GM19397 (cell line): ENCODE results near the gene HERC3.

Experiments used
- ATAC-seq: cut with Tn5 transposase; IDR thresholded peaks from one replicate; pipeline ENCODE4 v1.9.1; 2021; ENCODE audit warnings: mild to moderate bottlenecking, moderate library complexity; ENCODE audit not compliant: unreplicated experiment

HERC3 gene

DNA sequence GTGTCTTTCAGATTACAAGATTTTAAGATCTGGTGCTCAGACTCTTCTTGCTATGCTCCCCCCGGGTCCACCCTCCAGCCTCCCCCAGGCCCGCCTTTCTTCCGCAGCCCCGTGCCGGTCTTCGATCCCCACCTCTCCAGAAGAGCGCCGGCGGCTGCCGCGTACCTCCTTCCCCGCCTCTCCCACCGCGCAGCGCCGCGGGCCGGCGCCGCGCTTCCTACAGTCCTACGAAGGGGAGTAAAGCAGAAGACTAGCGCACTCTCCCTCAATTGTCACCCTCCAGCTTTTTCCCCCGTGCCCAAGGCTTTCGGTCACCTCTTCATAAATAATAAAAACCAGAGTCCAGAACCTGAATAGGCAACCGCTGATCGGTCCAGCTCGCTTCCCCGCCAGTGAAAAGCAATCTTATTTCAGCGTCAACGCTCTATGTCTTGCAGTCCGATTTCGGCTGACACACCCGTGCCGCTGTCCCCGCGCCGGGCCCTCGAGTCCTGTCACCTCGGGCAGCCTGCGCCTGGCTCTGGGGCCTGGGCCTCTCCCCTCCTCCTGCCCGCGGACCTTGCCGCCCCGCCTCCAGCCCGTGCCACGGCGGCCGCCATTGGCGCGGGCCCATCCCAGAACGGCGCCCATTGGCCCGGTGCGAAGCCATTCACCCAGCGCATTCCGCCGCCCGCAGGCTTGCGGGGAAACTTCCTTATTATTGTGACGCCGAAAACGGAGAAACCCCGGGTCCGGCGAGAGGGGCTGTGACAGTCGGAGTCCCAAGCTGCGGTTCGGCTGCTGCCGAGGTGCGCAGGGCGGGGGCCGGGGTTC lies at the start of gene HERC3:
HERC3 (plus strand) TSS at position 694 of the 813 bp plus-strand sequence. CDS start 13,344 bp downstream, outside the sequence.
- ATAC-seq, result peak; percentile 97

DNA sequence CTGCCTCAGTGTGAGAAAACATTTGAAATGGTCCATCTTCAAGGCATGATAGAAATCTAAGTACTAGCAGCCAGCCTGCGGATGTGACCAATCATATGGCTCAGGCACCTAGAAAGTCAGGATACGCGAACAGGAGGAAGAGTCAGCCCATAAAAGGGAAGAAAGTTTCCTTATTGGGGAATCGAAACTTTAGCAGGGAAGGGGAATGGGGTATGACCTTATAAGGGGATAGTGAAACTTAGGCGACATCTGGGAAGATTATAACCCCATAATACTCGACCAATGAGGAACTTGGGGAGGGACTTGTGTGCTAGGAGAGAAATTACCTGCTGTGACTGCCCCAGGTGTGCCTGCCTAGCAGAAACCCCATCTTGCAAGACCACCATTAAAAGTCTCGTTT lies 42.5 kb upstream of the HERC3 start:
- ATAC-seq, result no peak

DNA sequence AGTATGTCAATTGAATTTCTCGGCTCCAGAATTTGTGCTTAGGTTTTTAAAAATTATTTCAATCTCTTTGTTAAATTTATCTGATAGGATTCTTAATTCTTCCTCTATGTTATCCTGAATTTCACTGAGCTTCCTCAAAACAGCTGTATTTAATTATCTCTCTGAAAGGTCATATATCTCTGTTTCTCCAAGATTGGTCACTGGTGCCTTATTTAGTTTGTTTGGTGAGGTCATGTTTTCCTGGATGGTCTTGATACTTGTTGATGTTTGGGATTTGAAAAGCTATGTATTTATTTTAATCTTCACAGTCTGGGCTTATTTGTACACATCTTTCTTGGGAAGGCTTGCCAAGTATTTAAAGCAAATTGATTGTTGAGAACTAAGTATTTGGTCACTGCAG lies 24.7 kb upstream of the HERC3 start:
- ATAC-seq, result no peak

DNA sequence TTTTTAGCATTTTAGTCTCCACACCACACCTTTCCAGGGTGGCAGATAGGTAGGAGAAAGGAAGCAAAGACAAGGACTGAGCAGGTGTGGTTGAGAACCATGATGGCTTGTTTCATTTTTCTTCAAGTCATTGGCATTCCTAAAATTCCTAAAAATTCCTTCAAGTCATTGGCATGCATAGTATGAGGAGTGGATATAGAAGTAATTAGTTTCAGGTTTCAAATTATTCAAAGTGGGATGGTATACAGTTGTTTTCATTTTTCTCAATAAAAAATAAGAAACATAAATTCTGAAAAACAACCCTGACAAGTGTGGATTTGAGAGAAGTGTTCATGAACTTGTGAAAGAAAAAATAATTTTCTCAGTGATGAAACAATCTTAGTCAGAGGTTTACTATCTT lies 22.3 kb upstream of the HERC3 start:
- no peak for ATAC-seq

DNA sequence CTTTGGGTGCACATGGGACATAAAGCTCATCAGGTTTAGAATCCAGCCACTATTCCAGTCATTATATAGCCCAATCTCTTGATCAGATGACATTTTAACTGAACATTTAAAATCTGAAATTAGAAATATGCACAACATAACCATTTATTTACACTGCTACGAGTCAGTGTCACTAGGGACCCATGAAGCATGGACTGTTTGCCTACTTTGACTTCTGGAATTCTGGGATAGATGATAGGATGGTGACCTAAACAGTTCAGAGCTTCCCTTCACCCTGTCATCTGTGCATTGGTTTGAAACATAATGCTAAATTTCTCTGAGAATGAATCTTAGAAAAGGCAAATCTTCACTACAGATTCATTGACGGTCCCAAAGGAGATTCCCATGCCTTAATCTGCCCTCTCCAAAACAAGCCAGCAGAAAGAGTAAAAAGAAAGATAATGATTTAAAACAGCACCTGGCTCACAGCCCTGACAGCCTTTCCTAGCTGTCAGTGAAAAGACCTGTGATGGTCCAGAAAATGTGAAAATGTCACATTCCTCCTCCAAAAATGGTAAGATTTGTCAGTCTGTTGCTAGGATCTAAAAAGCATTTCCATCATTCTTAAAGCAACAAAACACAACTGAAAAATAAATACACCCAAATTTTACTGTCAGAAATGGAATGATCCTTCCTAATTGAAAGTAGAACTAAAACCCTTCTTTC lies 18.9 kb upstream of the HERC3 start:
- ATAC-seq, result no peak

DNA sequence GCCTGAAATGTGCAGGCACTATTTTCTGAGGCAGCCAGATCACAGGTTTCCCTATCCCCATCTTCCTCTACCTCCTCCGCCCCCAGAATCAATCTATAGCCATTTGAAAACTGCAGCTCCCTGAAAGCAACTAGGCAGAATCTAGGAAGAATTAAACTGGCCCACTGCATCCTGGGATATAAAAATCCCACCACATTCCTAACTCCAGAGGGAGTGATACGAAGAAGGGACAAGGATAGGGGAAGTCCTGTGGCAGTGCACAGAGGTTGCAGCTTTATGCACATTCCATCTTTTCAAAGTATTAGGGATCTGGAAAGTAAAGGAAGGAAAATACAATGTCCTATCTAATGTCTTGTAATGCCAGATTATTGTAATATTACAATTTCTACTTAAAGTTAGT lies 18.3 kb upstream of the HERC3 start:
- ATAC-seq, result no peak

DNA sequence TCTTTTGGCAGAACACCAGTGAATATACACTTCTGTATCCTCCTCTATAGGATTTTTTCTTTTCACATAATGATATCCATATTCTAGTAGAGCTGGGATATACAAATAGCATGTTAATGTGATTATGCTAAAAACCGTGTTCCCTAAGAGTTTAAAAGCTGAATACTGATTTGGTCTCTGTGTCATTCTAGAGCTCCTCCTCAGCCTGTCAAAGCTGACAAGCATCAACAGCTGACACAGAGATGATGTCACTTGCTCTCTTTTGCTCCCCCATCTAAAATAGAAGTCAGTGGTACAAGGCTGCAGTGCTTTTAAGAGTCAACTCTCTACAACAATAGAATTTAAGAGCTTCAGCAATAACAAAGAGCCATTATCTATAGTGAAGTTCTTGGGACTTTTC lies 17.1 kb upstream of the HERC3 start:
- no peak for ATAC-seq

DNA sequence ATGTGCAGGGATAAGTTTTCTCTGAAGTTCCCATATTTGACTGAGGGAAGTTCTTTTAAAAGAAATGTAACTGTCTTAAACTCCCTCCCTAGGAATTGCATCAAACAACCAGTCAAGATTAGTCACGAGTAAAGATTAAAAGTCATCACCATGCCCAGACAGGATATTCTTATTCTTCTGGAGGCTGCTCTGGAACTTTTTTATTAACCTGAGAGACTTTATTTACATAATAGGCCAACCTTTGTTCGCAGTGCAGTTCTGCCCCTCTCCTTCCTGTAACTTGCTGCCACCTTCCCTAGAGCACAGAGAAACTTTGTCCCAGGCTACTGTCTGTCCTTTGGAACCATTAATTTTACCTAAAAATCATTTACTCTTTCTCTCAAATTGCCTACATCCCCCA lies 9.8 kb upstream of the HERC3 start:
- no peak for ATAC-seq

DNA sequence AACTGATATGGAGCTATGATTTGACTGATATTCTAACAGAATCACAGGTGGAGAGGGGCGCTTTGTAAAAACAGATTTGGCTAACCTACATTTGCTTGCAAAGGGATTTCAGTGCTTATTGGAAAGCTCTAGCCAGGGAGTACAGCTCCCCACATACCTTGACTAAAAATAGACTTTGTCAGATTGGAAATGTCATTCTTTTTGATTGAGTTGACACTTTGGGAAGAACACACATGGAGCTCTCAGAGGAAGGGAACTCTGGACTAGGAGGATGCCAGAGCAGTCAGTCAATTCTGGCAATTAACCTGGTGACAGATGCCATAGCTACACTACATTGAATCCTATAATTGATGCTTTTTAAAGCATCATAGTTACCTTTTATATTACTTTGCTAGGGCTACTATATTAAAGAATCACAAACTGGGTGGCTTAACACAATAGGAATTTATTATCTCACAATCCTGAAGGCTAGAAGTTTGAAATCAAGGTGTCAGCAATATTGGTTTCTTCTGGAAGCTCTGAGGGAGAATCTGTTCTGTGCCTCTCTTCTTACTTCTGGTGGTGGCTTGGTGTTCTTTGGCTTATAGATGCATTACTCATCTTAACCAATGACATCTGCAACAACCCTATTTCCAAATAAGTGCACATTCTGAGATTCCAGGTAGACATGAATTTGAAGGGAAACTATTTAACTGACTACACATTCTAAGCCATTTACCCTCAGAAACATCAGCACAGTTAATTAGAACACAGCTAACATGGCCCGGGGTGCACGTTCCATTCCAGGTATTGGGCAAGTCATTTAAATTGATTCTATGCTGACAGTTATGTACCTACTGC lies 8.4 kb upstream of the HERC3 start:
- no peak for ATAC-seq

DNA sequence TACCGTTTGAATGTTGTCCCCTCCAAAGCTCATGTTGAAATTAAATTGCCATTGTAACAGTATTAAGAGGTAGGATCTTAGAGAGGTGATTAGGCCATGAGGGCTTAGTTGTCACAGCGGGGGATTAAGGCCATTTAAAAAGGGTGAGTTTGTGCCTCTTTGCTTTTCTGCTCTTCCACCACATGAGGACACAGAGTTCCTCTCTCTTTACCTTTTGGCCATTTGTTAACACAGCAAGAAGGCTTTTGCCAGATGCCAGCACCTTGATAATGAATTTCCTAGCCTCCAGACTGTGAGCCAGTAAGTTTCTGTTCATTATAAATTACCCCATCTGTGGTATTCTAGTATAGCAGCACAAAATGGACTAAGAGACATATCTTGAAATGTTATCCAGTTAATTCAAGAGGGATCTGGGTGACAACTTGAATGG lies 7.8 kb upstream of the HERC3 start:
- ATAC-seq, result no peak

DNA sequence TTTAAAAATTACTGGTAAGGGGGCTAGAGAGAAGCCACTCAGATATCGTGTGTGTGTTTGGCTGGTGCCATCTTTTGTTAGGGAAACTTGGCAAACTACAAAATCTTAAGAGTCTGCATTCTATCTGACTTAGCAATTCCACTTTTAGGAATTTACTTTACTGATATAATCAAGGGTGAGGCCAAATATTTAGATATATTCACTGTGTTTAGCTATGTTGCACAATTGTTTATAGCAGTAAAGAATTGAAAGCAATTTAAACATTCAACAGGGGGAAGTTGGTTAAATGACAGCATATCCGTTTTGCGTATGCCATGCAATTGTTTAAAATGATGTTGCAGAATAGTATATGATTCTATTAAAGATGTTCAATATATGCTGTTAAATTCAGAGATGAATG lies 6.4 kb upstream of the HERC3 start:
- ATAC-seq, result no peak

DNA sequence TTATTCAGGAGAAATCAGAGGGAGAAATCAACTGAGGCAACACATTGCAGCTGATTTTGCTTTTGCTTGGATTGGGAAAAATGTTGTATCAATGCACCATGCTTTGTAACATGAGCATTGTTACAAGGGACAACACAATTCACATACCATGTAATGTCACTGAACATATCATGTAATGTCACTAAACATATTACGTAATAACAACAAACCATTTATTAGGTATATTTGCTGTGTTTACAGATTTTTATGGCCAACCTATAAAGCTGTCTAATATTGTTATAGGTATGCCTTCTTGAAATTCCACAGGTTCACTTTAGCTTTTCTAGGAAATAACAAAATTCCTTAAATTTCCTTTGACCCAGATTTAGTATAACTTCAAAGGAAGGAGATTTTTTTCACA lies 5.0 kb upstream of the HERC3 start:
- ATAC-seq, result no peak

DNA sequence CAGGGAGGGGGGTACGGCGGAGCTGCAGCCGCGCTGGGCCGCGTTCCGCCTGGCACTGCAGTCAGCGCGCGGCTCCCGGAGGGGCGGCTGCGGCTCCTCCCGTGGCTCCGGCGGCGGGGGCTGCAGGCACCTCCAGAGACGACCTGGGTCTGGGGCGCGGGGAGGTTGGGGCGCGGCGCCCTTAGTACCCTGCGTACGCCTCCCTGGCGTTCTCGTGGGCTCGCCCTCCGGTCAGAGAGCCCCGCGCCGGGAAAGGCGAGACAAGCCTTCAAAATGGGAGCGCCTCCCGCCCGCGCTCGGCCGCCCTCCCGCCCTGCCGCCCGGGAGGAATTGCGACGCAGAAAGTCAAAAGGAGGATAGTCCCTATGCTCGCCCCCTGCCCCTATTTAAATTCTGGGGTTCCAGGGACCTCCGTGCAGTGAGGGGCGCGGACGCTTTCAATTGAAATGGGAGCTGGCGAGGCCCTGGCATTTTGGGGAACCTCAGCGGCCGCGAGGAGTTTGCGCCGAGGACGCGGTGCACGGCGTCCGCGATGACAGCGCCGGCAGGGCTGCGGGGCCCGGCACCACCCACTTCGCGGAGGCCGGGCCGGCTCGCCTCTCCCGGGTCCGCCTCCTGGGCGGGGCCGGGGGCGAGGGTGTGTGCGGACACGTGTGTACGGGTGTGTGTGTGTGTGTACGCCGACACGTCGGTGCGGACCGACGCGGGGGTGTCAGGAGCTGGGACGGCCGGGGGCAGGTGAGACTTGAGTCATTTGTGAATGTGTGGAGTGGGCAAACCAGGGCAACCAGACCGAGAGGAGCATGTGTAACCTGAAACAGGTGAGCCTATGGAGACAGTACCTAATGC lies 544 bp downstream of the HERC3 start:
- peak; percentile 82 for ATAC-seq

DNA sequence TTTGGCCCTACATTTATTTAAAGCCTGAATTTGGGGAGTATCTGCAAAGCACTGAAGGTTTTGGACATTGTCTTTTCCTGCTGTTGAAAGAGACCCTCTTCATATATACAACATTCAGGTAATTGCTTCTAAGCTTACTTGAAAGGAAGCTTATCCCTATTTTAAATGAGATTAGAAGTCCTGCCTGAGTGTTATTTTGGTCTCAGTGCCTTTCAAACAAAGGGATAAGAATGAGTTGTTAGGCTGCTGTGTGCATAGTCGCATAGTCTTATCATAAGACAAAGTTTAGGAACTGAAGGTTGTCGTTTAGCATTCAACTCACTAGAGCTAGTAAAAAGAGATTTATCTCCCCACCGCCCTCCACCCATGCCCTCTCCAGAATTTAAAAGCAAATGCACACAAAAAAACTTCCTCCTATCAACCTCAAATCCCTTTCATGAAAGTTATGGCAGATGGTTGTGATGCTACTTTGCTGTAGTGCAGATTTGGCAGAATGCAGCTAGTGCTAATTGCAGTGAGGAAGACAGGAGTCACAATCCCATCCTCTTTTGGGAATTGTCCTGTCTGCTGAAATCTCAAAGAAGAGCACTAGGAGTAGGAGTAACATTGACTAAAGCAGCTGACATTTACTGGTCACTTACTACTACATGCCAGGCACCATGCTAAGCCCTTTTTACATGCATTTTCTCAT lies 5.8 kb downstream of the HERC3 start:
- ATAC-seq, result no peak

DNA sequence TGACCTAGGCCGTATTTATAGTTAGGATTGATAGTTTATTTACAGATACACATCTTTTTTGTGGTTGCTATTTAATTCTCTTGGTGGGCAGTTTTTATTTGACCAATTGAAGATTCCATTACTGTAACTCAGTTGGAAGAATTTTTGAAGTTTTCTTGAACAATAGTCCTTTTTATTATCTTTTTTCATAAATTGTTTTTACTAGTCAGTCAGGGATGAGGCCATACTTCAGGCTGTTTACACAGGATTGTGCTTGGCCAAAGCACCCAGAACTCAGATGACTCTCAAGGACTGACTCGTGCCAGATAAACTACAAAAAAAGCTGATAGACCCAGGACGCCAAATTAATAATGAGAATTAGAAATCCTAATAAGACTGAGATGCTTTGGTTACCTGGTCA lies 7.0 kb downstream of the HERC3 start:
- no peak for ATAC-seq

DNA sequence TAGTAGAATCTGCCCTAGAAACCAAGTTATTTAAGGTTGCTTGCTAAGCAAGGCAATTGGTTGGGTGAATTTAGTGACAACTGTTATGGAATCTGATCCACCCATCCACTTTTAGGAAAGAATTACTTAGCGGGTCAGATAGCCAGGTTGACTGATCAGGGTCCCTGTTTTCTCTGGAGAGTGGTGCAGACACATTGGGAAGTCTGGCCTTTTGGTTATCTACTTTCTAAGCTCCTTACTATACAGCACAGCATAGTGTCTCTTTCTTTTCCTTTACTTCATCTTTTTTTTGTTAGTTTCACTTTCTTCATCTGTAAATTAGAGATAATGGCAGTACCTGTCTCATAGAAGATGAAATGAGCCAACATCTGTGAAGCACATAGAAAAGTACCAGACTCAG lies 7.4 kb downstream of the HERC3 start:
- ATAC-seq, result no peak

DNA sequence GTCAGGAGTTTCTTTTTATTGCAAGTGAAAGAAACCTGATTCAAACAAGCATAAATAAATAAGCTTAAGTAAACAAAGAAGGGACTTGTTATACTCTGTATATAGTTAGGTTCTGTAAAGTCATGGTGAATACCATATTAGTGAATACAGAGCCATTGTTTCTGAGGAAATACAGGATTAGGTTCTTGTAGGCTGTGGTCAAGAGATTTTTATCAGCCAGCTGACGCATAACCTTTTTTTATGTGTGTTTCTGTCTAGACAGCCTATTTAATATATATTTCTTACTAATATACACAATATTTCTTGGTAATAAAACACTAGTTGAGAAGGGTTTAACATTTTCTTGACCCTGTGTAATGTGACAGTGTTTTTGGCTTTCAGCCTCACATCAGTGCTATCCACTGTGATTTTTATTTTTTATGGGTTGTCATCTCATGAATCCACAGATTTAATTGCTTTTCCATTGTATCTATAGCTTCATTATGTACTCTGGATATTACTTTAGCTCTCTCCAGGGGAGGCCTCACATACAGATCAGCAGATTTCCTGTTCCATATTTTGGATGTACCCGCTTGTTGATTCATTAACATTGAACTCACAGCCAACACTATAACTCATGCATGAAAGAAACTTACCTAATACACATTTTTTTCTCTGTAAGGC lies 8.0 kb downstream of the HERC3 start:
- ATAC-seq, result no peak

DNA sequence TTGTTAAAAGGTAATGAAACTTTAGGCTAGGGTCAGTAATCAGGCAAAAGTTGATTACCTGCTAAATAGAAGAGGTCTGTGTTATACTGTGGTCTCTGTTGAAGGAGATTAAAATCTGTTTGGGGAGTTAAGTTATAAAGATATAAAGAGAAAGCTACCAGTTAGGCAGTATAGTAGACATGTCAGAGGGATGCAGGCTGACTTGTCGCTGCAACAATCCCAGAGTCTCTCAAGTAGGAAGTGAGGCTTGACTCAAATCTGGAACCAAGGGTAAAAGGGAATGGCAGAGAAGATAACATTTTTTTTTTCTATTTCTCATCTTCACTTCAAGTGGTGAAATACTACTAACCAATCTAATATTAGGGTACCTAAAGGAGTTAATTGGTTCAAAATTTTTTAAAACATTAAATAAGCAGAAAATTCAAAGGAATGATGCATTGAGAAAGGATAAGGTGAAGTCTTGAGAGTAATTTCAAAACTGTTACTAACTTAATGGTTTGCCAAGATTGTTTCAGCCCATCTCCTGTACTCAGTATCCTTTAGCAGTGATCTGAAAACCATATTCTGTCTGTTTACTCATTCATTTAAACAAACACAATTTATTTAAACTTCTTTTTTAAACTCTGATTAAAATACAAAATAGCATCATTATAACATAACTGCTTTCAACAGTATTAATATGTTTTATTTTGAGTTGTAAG lies 12.8 kb downstream of the HERC3 start:
- no peak for ATAC-seq

DNA sequence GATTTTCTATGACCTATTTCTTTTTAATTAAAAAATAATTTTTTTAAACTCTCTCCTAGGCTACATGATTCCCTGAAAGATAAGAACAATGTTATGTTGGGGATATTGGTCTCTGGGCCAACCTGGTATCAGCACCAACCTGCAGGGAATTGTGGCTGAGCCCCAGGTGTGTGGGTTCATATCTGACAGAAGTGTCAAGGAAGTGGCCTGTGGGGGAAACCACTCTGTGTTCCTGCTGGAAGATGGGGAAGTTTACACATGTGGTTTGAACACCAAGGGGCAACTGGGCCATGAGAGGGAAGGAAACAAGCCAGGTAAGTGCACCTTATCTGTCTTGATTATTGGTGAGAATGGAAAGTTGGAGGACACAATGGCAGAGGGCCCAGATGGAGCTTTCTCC lies 13.5 kb downstream of the HERC3 start:
- ATAC-seq, result no peak
